VCaP (cell line): ENCODE data around the gene PLEK.
"Not testable (repeated sequence)": the region's sequence is repeated elsewhere in the genome, so short reads cannot be mapped to it uniquely, and the experiment has no call there.

ENCODE experiments used
- H3K27ac ChIP-seq: fragments of 450-650 bp; 2 replicates; pipeline ENCODE4 v1.5.1; 2017
- TF ChIP-seq, protein P1 (sequence below): fragments of 450-650 bp; conservative IDR thresholded peaks from 2 replicates; pipeline ENCODE4 v1.5.1; 2017; ENCODE audit warnings: mild to moderate bottlenecking, moderate library complexity

PLEK gene

GRCh38 chr2:68435615-68436014 is 70.5 kb downstream of the PLEK start:
- TF ChIP-seq, protein P1, sequence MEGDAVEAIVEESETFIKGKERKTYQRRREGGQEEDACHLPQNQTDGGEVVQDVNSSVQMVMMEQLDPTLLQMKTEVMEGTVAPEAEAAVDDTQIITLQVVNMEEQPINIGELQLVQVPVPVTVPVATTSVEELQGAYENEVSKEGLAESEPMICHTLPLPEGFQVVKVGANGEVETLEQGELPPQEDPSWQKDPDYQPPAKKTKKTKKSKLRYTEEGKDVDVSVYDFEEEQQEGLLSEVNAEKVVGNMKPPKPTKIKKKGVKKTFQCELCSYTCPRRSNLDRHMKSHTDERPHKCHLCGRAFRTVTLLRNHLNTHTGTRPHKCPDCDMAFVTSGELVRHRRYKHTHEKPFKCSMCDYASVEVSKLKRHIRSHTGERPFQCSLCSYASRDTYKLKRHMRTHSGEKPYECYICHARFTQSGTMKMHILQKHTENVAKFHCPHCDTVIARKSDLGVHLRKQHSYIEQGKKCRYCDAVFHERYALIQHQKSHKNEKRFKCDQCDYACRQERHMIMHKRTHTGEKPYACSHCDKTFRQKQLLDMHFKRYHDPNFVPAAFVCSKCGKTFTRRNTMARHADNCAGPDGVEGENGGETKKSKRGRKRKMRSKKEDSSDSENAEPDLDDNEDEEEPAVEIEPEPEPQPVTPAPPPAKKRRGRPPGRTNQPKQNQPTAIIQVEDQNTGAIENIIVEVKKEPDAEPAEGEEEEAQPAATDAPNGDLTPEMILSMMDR, result no peak
- no peak overlapping the region for H3K27ac ChIP-seq

- H3K27ac ChIP-seq, result no peak overlapping the region
Measured at GRCh38 chr2:68436270-68436669, 71.2 kb downstream of the PLEK start.

GRCh38 chr2:68438455-68439303 is 73.6 kb downstream of the PLEK start:
- TF ChIP-seq, protein P1, result no peak
- H3K27ac ChIP-seq, result no peak overlapping the region

More at GRCh38 chr2:68436270-68436669, 71.2 kb downstream of the PLEK start:
- TF ChIP-seq, protein P1, result no peak

DNA sequence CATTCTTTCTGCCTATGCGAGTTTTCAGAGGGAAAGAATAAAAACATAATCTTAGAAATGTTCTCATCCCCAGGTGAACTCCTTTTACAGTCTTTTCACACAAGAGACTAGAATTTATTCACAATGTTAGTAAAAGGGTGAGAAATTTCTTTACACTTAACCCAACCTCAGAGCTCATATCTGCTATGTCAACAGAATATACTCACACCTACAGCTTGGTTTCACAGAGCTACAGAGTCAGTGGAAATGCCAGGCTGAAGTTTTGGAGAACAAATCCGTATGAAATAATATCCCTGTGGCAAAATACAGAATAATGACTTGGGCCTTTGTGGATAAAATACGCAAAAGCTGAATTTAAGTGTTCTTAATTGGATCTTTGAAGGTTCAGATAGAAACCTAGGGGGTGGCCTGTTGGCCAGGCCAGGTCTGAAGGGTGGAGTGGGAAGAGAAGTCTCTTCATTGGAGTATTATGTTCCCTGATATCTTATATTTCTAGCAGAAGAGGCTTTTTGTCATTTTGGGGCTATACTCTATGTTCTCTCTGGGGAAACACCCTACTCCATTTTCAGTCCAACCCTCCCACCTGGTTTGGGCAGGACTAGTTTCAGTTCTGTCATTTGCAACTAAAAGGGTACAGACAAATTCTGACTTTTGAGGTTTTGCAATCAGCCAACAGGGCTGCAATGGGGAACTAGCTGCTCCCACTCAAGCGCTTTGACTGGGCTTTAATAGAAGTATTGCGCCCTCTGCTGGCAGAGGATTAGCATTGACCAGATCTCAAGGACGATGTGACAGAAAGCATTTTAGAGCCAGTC is 76.3 kb downstream of the PLEK start:
- TF ChIP-seq, protein P1, result peak; percentile 92
- peak overlapping the region; percentile 39 for H3K27ac ChIP-seq

DNA sequence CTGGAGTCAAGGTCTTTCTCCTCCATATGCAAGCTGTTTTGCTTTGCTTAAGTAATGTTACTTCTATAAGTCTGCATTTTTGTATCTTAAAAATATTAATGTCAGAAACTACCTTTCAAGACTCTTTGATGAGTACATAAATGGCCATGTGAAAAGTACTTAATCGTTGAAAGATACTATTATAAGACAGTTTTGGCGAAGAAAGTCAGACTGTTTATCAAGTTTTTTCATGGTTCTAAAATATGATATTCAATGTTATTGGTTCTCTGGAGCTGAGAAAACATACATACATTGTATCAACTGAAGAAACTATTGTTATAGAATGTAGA is 76.9 kb downstream of the PLEK start:
- TF ChIP-seq, protein P1, result peak; percentile 58
- H3K27ac ChIP-seq, result no peak overlapping the region

DNA sequence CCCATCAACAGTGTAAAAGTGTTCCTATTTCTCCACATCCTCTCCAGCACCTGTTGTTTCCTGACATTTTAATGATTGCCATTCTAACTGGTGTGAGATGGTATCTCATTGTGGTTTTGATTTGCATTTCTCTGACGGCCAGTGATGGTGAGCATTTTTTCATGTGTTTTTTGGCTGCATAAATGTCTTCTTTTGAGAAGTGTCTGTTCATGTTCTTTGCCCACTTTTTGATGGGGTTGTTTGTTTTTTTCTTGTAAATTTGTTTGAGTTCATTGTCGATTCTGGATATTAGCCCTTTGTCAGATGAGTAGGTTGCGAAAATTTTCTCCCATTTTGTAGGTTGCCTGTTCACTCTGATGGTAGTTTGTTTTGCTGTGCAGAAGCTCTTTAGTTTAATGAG is 81.3 kb downstream of the PLEK start:
- H3K27ac ChIP-seq, result not testable (repeated sequence)
